AG10803 (cell line): ENCODE data around the gene HNRNPA2B1.

Source experiments
- DNase-seq: peaks from one replicate; pipeline ENCODE4 v3.0.0; 2010; ENCODE audit warnings: low read depth
- H3K4me3 ChIP-seq: 2 replicates; pipeline ENCODE4 v1.5.1; 2011; ENCODE audit warnings: mild to moderate bottlenecking, low read length, control low read depth
- CTCF ChIP-seq: conservative IDR thresholded peaks from 2 replicates; pipeline ENCODE4 v1.5.1; 2011; ENCODE audit warnings: mild to moderate bottlenecking, low read length, control low read depth, inconsistent platforms

The HNRNPA2B1 gene

GRCh38 chr7:26182706-26183105 lies 17.8 kb downstream of the HNRNPA2B1 start:
- TF ChIP-seq CTCF = no peak
- no peak overlapping the region for H3K4me3 ChIP-seq
- DNase-seq = no peak

- DNase-seq = no peak
- TF ChIP-seq CTCF = no peak
- H3K4me3 ChIP-seq = no peak overlapping the region
These were observed 18.3 kb downstream of the HNRNPA2B1 start for GRCh38 chr7:26182283-26182682.

- DNase-seq = no peak
- TF ChIP-seq CTCF = no peak
- no peak overlapping the region for H3K4me3 ChIP-seq
These were observed 18.9 kb downstream of the HNRNPA2B1 start for GRCh38 chr7:26181474-26182227.

- TF ChIP-seq CTCF = no peak
- DNase-seq = no peak
- H3K4me3 ChIP-seq = no peak overlapping the region
These were observed 19.8 kb downstream of the HNRNPA2B1 start for GRCh38 chr7:26180792-26181198.

- no peak for DNase-seq
- no peak for TF ChIP-seq CTCF
- no peak overlapping the region for H3K4me3 ChIP-seq
These were observed 20.6 kb downstream of the HNRNPA2B1 start for GRCh38 chr7:26179826-26180497.

- no peak overlapping the region for H3K4me3 ChIP-seq
- DNase-seq = no peak
- TF ChIP-seq CTCF = no peak
These were observed 21.1 kb downstream of the HNRNPA2B1 start for GRCh38 chr7:26179422-26179821.
